GM19324 (cell line): ENCODE data around the gene KIF16B.
"Not testable (repeated sequence)": the region's sequence is repeated elsewhere in the genome, so short reads cannot be mapped to it uniquely, and the experiment has no call there.

ENCODE experiments used
- ATAC-seq: cut with Tn5 transposase; IDR thresholded peaks from one replicate; pipeline ENCODE4 v1.9.1; 2021; ENCODE audit warnings: mild to moderate bottlenecking, moderate library complexity; ENCODE audit not compliant: unreplicated experiment, low FRiP score

Gene KIF16B

DNA sequence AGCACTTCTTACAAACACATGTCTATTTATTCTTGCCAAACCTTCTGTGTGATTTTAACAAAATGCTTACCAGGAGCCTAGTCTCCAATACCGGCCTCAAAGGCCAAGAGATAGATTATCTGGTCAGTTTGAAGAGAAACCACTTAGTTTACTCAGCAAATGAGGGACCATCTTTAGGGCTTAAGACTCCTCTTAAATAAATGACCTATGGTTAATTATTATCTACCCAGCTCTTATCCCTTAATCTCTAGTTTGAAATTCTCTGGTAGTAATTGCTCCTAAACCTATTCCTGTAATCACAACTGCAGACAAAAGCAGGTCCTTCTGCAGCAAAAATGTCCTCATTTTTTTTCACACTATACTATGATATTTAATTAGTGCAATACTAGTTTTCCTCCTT lies 301.8 kb downstream of the KIF16B start:
- ATAC-seq = no peak

DNA sequence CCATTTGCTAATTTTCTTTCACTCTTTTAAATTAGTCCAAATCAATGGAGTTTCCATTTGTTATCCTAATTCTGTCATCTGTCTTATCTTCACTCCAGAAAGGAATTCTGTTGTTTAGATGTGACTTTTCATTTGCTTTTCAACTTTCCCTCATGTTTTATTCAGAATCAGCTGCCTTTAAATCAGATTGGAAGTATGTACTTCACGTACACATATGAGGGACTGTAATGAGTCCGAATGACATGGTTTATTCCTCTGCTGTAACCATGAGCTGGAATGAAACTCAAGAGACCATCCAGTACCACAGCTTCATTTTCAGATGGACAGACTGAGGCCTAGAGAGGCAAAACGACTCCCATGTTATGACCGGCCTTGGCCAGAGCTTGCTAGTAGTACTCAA lies 302.3 kb downstream of the KIF16B start:
- no peak for ATAC-seq

DNA sequence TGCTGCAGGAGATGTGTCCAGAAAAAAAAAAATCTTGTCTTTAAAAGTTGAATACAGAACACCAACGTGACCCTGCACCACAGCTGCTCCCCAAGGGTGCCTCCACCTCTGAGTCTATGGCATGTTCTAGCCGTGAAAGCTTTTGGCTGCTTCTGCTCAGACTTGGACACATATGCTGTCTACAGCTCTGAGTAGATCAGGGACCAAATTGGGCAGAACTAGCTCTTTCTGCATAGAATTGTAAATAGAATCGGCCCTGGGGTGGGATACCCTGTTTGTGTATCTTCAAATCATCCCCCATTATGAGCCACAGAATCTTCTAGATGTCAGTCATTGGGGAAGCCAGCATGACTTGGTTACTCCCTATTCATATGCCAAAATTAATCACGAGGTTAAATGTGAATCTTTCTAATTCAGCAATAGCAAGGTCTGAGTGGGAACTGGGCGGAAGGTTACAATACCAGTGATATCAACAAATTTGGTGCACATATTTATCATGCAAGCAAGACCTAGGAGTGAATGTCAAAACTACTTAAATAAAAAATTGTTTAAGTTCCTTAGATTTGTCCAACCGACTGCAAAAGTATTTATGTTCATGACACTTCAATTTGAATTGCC lies 302.8 kb downstream of the KIF16B start:
- no peak for ATAC-seq

DNA sequence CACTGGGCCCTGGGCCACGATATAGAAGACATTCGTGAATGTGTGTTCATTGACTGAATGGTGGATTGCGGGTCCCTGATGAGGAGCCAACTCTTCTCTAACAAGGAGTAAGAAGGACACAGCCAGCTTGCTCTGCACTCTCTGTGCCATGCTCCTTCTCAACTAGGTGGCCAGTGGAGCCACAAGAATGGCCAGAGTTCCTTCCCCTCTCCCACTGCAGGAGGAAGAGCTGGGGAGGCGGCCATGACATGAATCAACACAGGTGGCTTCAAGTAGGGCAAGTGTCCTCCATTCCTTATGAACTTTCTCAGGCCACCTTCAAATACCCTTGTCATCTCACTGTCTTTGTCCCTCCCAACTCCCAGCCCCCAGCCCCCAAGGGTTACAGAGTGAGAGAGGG lies 305.7 kb downstream of the KIF16B start:
- no peak for ATAC-seq

GRCh38 chr20:16265334-16265733 lies 307.9 kb downstream of the KIF16B start:
- ATAC-seq = no peak

- ATAC-seq = no peak
These were observed 309.7 kb downstream of the KIF16B start for GRCh38 chr20:16263582-16263981.

GRCh38 chr20:16262594-16262993 lies 310.7 kb downstream of the KIF16B start:
- no peak for ATAC-seq

- ATAC-seq = no peak
These were observed 311.4 kb downstream of the KIF16B start for GRCh38 chr20:16261733-16262273.

GRCh38 chr20:16260911-16261310 lies 312.3 kb downstream of the KIF16B start:
- no peak for ATAC-seq

- ATAC-seq = not testable (repeated sequence)
These were observed 313.1 kb downstream of the KIF16B start for GRCh38 chr20:16260133-16260532.

- no peak for ATAC-seq
These were observed 314.5 kb downstream of the KIF16B start for GRCh38 chr20:16258766-16259165.

DNA sequence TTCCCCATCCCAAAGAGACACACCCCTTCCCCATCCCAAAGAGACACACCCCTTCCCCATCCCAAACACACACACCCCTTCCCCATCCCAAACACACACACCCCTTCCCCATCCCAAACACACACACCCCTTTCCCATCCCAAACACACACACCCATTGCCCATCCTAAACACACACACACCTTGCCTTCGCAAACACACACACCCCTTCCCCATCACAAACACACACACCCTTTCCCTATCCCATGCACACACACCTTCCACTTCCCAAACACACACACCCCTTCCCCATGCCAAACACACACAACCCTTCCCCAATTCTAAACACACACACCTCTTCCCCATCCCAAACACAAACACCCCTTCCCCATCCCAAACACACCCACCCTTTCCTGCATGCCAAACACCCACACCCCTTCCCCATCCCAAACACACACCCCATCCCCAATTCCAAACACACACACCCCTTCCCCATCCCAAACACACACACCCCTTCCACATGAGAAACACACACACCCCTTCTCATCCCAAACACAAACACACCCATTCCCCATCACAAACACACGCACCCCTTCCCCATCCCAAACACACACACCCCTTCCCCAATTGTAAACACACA lies 315.3 kb downstream of the KIF16B start:
- ATAC-seq = no peak

- no peak for ATAC-seq
These were observed 316.2 kb downstream of the KIF16B start for GRCh38 chr20:16257021-16257420.

GRCh38 chr20:16246870-16247269 lies 326.4 kb downstream of the KIF16B start:
- ATAC-seq = no peak

DNA sequence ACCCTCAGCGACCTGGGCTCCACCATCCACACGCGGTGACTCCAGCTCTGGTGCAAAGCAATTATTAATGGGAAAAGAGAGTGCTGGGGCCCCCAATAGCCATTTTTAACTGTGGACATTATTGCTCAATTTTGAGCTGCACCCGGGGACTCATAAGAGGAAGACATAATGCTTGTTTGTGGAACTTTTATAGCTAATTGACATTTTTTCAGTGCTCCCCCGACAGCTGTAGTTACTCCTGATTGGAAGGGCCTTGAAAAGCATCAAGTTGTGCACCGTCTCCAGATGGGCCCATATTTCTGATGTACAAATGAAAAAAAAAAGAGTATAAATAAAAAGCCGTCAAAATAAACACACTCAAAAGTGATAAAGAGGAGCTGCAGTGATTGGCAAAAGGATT lies 327.0 kb downstream of the KIF16B start:
- no peak for ATAC-seq

GRCh38 chr20:16245879-16246278 lies 327.4 kb downstream of the KIF16B start:
- ATAC-seq = no peak

DNA sequence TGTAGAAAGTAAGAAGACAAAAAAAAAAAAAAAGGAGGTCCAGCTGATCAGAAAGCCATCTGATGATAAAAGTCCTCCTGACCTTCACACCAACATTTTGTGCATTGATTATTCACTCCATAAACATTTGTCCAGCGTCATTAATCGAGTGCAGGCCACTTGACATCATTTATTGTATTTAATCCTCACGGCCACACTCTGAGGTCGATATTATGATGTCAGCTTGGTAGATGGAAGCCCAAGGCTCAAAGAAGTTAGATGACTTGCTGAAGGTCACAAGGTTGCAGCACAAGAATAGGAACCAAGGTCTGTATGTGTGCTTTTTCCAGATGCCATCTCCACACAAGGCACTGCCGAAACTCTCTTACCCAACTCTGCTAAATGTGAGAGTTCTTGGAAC lies 328.4 kb downstream of the KIF16B start:
- ATAC-seq = no peak

DNA sequence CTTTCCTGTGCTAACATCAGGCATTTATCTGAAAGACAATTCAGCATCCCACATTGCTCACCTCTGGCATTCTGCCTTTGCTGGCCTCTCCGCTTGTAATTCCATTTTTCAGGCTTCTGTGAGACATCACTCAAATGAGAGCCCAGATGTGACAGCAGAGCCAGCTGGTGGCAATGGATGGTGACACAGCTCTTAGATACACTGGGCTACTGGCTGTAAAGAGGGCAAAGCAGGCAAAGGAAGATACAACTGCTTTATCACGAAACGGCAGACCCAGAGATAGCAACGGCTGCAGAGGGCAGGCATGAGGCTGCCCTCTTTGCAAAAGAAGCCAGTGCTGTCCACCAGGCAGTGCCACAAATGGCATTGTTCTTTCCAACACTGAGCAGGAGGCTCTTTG lies 329.8 kb downstream of the KIF16B start:
- ATAC-seq = no peak

- no peak for ATAC-seq
These were observed 331.3 kb downstream of the KIF16B start for GRCh38 chr20:16241911-16242310.

GRCh38 chr20:16240355-16240754 lies 332.9 kb downstream of the KIF16B start:
- ATAC-seq = no peak

DNA sequence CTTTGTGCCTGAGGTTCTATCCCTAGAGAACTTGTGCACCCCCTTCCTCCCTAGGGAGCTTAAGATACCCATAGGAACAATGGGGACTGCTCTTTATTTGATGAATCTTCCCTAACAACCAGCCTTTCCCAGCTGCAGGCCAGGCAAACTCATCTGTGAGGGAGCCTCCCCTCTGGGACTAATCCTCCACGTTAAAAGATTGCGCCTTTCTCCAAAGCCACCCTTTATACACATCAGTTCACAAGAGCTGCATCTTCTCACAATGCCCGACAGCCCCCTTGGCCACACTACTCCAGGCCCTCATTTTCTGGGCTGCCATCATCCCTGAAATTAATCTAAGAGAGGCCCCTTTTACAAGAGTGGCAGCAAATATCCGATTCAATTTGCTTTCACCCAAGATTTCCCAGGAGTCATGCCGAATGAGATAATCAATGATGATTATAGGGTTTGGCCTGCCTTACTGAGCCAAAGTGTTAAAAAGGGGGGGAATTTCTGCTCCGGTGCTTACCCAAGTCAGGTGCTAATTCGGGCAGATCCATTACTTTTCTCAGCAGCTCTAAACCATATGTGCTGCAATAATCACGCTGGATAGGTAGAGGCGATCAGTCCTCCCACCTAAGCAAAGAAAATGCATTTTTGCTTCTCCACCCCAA lies 336.5 kb downstream of the KIF16B start:
- no peak for ATAC-seq

GRCh38 chr20:16230402-16230801 lies 342.8 kb downstream of the KIF16B start:
- ATAC-seq = no peak
